Stimulated activated memory B cell treated with anti-CD40 and anti-IgM and Interleukin-4, amounts not matched to agents 10 μg/mL and 1 μg/mL and 100 μg/mL, for 72 hours (primary cell): ENCODE measurements around the gene OS9.
"Not testable (repeated sequence)": the region's sequence is repeated elsewhere in the genome, so short reads cannot be mapped to it uniquely, and the experiment has no call there.

Source experiments
- ATAC-seq: fragments of 150-1000 bp; cut with Tn5 transposase; 2 replicates; pipeline ENCODE4 v1.10.0; 2021
- H3K27ac Mint-ChIP-seq: one replicate; pipeline ENCODE4 v1.8.0; 2022; ENCODE audit warnings: mild to moderate bottlenecking, mixed read lengths
- H3K27me3 Mint-ChIP-seq: one replicate; pipeline ENCODE4 v1.8.0; 2022; ENCODE audit warnings: mixed read lengths
- H3K36me3 Mint-ChIP-seq: one replicate; pipeline ENCODE4 v1.8.0; 2022; ENCODE audit warnings: mixed read lengths
- H3K4me1 Mint-ChIP-seq: one replicate; pipeline ENCODE4 v1.8.0; 2022; ENCODE audit warnings: mixed read lengths
- H3K4me3 Mint-ChIP-seq: one replicate; pipeline ENCODE4 v1.8.0; 2022; ENCODE audit warnings: mild to moderate bottlenecking, moderate library complexity, mixed read lengths
- H3K9me3 Mint-ChIP-seq: one replicate; pipeline ENCODE4 v1.8.0; 2022; ENCODE audit warnings: mixed read lengths

The OS9 gene, protein sequence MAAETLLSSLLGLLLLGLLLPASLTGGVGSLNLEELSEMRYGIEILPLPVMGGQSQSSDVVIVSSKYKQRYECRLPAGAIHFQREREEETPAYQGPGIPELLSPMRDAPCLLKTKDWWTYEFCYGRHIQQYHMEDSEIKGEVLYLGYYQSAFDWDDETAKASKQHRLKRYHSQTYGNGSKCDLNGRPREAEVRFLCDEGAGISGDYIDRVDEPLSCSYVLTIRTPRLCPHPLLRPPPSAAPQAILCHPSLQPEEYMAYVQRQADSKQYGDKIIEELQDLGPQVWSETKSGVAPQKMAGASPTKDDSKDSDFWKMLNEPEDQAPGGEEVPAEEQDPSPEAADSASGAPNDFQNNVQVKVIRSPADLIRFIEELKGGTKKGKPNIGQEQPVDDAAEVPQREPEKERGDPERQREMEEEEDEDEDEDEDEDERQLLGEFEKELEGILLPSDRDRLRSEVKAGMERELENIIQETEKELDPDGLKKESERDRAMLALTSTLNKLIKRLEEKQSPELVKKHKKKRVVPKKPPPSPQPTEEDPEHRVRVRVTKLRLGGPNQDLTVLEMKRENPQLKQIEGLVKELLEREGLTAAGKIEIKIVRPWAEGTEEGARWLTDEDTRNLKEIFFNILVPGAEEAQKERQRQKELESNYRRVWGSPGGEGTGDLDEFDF

DNA sequence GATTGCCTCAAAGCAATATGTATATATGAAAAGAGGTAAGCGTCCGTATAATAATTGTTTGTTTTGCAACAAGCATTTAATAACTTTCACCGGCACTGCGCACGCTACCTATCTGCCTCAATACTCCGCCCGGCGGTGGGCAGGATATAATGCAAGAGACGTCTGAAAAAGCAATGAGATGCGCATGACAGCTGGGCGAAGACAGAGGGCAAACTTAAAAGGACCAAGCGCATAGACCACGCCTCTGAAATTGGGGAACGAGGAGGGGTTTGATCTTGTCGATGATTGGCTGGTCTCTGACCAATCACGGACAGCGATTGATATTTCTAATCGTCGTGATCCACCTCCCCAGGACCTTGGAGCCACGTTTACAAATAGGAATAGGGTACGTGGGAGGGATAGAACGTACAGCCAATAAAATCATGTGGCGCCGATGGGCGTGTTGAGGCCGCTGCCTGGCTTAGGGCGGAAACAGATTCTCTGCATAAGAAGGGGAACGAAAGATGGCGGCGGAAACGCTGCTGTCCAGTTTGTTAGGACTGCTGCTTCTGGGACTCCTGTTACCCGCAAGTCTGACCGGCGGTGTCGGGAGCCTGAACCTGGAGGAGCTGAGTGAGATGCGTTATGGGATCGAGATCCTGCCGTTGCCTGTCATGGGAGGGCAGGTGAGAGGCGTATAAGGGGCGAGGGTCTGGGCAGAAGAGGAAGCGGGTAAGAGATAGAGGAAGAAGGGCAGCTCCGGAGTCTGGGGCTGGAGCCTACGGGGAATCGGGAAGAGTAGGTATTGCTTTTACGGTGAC lies at the start of gene OS9:
Gene OS9, plus strand, starts transcription at position 474 of the 800 bp plus-strand sequence. Its CDS starts 30 bp downstream, at position 504.
- no peak within 1 kb of the TSS for H3K27ac Mint-ChIP-seq
- peaks cover 8% of the 10 kb centered on the region for H3K4me1 Mint-ChIP-seq
- peaks cover 33% of the 10 kb centered on the region for H3K36me3 Mint-ChIP-seq
- no peak within 1 kb of the TSS for H3K4me3 Mint-ChIP-seq
- peaks cover 3% of the 10 kb centered on the region for H3K9me3 Mint-ChIP-seq
- peaks cover 4% of the 10 kb centered on the region for H3K27me3 Mint-ChIP-seq
- peak; percentile 99 for ATAC-seq

DNA sequence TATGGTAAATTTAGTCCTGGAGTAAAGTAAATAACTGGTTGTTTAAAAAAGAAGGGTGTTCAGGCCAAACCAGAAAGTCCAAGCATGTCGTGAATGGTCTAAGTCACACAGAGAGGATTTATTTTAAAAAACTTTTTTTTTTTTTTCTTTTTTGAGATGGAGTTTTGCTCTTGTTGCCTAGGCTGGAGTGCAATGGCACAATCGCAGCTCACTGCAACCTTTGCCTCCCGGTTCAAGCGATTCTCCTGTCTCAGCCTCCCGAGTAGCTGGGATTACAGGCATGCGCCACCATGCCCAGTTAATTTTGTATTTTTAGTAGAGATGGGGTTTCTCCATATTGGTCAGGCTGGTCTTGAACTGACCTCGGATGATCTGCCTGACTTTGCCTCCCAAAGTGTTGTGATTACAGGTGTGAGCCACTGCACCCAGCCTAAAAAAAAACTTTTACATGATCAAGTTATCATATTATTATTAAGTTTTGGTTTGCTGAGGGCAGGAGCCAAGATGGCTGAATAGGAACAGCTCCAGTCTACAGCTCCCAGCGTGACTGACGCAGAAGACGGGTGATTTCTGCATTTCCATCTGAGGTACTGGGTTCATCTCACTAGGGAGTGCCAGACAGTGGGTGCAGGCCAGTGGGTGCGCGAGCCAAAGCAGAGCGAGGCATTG lies 47.8 kb upstream of the OS9 start:
- not testable (repeated sequence) for H3K36me3 Mint-ChIP-seq, H3K4me3 Mint-ChIP-seq, H3K27ac Mint-ChIP-seq, ATAC-seq, H3K4me1 Mint-ChIP-seq, H3K9me3 Mint-ChIP-seq
- peaks cover 21% of the 10 kb centered on the region for H3K27me3 Mint-ChIP-seq

DNA sequence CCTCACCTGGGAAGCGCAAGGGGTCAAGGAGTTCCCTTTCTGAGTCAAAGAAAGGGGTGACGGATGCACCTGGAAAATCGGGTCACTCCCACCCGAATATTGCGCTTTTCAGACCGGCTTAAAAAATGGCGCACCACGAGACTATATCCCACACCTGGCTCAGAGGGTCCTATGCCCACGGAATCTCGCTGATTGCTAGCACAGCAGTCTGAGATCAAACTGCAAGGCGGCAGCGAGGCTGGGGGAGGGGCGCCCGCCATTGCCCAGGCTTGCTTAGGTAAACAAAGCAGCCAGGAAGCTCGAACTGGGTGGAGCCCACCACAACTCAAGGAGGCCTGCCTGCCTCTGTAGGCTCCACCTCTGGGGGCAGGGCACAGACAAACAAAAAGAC lies 47.3 kb upstream of the OS9 start:
- H3K36me3 Mint-ChIP-seq, H3K27ac Mint-ChIP-seq, H3K4me1 Mint-ChIP-seq, H3K4me3 Mint-ChIP-seq, H3K9me3 Mint-ChIP-seq, ATAC-seq: not testable (repeated sequence)
- H3K27me3 Mint-ChIP-seq, result peaks cover 15% of the 10 kb centered on the region

DNA sequence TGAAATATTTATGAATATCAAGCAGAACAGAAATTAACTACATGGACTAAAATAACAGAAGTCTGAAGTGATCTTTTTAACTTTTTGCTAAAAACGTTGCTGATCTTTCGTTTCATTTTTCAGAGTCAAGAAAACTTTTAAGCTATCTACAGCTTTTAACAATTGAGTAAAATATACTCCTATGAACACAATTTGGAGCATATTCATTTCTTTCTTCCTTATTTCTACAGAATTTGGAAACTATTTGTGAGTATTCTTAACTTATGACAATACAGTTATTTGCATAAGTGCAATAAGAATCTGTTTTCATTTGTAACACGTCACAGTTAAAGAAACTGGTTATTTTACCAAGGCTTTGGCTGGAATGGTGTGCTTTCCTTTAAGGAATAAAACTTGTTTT lies 39.9 kb upstream of the OS9 start:
- no peak overlapping the region for H3K27ac Mint-ChIP-seq
- H3K36me3 Mint-ChIP-seq, result no peaks in the 10 kb centered on the region
- H3K9me3 Mint-ChIP-seq, result no peaks in the 10 kb centered on the region
- no peak for ATAC-seq
- H3K27me3 Mint-ChIP-seq, result peaks cover 5% of the 10 kb centered on the region
- H3K4me1 Mint-ChIP-seq, result no peaks in the 10 kb centered on the region
- H3K4me3 Mint-ChIP-seq, result no peak overlapping the region

DNA sequence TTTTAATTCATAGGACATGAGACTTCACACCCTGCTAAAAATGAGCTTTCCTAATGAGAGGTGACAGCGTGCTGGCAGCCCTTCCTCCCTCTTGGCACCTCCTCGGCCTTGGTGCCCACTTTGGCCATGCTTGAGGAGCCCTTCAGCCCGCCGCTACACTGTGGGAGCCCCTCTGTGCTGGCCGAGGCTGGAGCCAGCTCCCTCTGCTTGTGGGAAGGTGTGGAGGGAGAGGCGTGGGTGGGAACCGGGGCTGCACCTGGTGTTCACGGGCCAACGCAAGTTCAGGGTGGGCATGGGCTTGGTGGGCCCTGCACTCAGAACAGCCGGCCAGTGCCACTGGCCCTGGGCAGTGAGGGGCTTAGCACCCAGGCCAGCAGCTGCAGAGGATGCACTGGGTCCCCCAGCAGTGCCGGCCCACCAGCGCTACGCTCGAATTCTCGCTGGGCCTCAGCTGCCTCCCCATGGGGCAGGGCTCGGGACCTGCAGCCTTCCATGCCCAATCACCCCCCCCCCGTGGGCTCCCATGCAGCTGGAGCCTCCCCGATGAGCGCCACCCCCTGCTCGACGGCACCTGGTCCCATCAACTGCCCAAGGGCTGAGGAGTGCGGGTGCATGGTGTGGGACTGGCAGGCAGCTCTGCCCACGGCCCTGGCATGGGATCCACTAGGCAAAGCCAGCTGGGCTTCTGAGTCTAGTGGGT lies 38.2 kb upstream of the OS9 start:
- no peak overlapping the region for H3K27ac Mint-ChIP-seq
- peaks cover 12% of the 10 kb centered on the region for H3K27me3 Mint-ChIP-seq
- ATAC-seq, result no peak
- H3K4me3 Mint-ChIP-seq, result no peak overlapping the region
- no peaks in the 10 kb centered on the region for H3K9me3 Mint-ChIP-seq
- no peaks in the 10 kb centered on the region for H3K4me1 Mint-ChIP-seq
- H3K36me3 Mint-ChIP-seq, result no peaks in the 10 kb centered on the region

DNA sequence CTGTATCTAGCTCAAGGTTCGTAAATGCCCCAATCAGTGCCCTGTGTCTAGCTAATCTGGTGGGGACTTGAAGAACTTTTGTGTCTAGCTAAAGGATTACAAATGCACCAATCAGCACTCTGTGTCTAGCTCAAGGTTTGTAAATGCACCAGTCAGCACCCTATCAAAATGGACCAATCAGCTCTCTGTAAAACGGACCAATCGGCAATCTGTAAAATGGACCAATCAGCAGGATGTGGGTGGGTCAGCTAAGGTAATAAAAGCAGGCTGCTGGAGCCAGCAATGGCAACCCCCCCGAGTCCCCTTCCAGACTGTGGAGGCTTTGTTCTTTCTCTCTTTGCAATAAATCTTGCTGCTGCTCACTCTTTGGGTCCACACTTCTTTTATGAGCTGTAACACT lies 37.5 kb upstream of the OS9 start:
- H3K36me3 Mint-ChIP-seq, H3K9me3 Mint-ChIP-seq, H3K27ac Mint-ChIP-seq, H3K4me3 Mint-ChIP-seq, ATAC-seq, H3K4me1 Mint-ChIP-seq: not testable (repeated sequence)
- peaks cover 12% of the 10 kb centered on the region for H3K27me3 Mint-ChIP-seq

DNA sequence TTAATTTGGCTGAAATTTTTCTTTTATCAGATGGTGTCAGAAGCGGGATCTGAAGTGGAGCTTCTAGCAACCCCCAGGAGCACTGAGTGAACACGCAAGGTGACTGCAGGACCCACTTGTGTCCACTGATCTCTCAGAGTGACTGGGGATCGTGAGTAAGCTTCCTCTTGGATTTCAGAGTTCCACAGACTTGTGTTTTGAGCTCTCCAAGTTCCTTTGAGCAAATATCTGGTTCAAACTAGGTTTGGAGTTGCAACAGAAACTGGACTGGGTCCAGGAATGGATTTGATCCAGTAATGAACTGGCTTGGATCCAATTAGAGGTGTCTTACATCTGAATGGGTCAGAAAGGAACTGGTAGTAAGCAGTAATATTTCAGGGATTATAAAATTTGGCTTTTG lies 36.2 kb upstream of the OS9 start:
- no peak for ATAC-seq
- Mint-ChIP-seq H3K27me3 (peaks cover 12% of the 10 kb centered on the region), H3K4me1 (no peaks in the 10 kb centered on the region), H3K9me3 (no peaks in the 10 kb centered on the region), H3K36me3 (no peaks in the 10 kb centered on the region), H3K4me3 (no peak overlapping the region), H3K27ac (no peak overlapping the region)

DNA sequence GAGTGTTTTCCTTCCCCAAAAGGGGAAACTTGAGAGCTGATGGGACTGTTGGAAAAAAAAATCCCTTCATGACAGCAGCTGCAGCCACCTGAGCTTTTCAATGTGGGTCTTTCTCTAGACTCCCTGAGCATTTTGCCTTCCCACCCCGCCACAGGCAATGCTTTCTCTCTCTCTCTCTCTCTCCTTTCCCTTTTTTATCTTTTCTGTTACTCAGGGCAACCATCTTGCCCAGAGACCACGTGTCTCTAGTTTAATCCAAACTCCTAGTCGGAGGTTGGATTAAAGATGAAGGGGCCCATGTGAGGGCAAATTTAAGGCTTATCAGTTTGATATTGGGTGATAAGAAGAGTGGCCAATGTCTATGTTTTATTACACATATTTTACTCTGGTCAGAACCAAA lies 35.0 kb upstream of the OS9 start:
- Mint-ChIP-seq H3K36me3 (no peaks in the 10 kb centered on the region), H3K9me3 (no peaks in the 10 kb centered on the region)

DNA sequence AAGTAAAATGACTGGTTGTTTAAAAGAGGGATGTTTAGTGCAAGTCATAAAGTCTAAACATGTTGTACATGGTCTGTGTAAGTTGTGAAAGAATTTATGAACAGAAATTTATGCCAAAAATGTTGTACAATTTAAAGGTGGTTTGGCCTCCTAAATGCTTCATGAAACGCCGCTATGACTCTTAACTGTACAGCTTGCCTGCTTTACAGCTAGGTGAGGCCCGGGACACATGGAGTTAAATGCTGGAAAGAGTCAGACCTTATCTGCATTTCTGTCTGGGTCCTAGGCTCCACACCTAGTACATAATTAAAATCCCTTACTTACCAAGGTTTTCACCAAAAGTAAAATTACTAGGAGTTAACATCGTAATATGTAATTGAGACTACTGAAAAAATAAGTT lies 32.6 kb upstream of the OS9 start:
- Mint-ChIP-seq H3K4me1 (no peaks in the 10 kb centered on the region), H3K27me3 (peaks cover 12% of the 10 kb centered on the region), H3K4me3 (no peak overlapping the region), H3K36me3 (no peaks in the 10 kb centered on the region), H3K27ac (no peak overlapping the region), H3K9me3 (no peaks in the 10 kb centered on the region)
- ATAC-seq, result no peak

More for the DNA sequence above, 35.0 kb upstream of the OS9 start:
- ATAC-seq, result no peak
- H3K4me1 Mint-ChIP-seq, result no peaks in the 10 kb centered on the region
- H3K4me3 Mint-ChIP-seq, result no peak overlapping the region
- peaks cover 12% of the 10 kb centered on the region for H3K27me3 Mint-ChIP-seq
- no peak overlapping the region for H3K27ac Mint-ChIP-seq

DNA sequence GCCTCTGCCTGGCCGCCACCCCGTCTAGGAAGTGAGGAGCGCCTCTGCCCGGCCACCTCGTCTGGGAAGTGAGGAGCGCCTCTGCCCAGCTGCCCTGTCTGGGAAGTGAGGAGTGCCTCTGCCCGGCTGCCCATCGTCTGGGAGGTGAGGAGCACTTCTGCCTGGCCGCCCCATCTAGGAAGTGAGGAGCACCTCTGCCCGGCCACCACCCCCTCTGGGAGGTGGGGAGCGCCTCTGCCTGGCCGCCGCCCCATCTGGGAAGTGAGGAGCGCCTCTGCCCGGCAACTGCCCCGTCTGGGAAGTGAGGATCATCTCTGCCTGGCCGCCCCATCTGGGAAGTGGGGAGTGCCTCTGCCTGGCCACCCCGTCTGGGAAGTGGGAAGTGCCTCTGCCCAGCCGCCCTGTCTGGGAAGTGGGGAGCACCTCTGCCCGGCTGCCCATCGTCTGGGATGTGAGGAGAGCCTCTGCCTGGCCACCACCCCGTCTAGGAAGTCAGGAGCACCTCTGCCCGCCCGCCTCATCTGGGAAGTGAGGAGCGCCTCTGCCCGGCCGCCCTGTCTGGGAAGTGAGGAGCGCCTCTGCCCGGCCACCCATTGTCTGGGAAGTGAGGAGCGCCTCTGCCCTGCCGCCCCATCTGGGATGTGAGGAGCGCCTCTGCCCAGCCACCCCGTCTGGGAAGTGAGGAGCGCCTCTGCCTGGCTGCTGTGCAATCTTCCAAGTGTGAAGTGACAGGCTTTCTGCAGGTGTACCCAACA lies 28.7 kb upstream of the OS9 start:
- not testable (repeated sequence) for H3K27ac Mint-ChIP-seq, H3K9me3 Mint-ChIP-seq, ATAC-seq, H3K36me3 Mint-ChIP-seq, H3K27me3 Mint-ChIP-seq, H3K4me1 Mint-ChIP-seq, H3K4me3 Mint-ChIP-seq

DNA sequence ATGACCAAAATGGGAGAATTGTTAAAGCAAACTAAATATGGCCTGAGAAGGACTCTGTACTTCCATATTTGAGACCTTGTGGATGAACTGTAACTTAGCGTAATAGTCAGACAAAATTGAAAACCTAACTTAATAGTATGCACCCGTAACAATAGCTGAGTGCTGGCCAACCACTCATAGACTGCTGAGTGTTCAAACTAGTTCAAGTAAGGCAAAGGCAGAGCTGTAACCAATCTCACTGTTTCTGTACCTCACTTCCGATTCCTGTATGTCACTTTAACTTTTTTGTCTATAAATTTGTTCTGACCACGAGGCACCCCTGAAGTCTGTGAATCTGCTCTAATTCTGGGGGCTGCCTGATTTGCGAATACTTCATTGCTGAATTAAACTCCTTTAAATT lies 27.0 kb upstream of the OS9 start:
- no peak for ATAC-seq
- H3K4me1 Mint-ChIP-seq, result no peaks in the 10 kb centered on the region
- no peaks in the 10 kb centered on the region for H3K27me3 Mint-ChIP-seq
- no peak overlapping the region for H3K27ac Mint-ChIP-seq
- no peaks in the 10 kb centered on the region for H3K36me3 Mint-ChIP-seq
- H3K9me3 Mint-ChIP-seq, result no peaks in the 10 kb centered on the region
- H3K4me3 Mint-ChIP-seq, result no peak overlapping the region

DNA sequence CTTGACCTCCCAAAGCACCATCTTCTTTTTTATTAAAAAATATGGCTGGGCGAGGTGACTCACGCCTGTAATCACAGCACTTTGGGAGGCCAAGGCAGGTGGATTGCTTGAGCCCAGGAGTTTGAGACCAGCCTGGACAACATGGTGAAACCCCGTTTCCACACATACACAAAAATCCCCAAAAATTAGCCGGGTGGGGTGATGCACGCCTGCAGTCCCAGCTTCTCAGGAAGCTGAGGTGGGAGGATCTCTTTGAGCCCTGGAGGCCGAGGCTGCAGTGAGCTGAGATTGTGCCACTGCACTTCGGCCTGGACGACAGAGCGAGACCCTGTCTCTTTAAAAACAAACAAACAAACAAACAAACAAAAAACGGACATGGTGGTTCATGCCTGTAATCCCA lies 24.2 kb upstream of the OS9 start:
- ATAC-seq, H3K9me3 Mint-ChIP-seq, H3K27me3 Mint-ChIP-seq, H3K4me1 Mint-ChIP-seq, H3K36me3 Mint-ChIP-seq, H3K4me3 Mint-ChIP-seq, H3K27ac Mint-ChIP-seq: not testable (repeated sequence)

DNA sequence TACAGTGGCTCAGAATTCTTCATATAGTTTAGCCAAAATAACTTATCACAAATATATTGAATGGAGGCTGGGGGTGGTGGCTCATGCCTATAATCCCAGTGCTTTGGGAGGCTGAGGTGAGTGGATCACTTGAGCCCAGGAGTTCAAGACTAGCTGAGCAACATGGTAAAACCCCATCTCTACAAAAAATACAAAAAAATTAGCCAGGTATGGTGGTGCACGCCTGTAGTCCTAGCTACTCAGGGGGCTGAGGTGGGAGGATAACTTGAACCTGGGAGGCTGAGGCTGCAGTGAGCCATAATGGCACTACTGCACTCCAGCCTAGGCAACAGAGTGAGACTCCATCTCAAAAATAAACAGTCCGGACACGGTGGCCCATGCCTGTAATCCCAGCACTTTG lies 22.1 kb upstream of the OS9 start:
- not testable (repeated sequence) for H3K36me3 Mint-ChIP-seq, H3K27me3 Mint-ChIP-seq, H3K9me3 Mint-ChIP-seq, H3K27ac Mint-ChIP-seq, H3K4me3 Mint-ChIP-seq, H3K4me1 Mint-ChIP-seq, ATAC-seq

DNA sequence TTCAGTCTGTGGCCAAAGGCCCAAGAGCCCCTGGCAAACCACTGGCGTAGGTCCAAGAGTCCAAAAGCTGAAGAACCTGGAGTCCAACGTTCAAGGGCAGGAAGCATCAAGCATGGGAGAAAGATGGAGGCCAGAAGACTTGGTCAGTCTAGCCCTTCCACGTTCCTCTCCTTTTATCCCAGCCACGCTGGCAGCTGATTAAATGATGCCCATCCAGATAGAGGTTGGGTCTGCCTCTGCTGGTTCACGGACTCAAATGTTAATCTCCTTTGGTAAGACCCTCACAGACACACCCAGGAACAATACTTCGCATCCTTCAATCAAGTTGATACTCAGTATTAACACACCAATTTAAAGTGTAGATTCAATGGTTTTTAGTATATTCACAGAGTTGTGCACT lies 21.1 kb upstream of the OS9 start:
- H3K9me3 Mint-ChIP-seq, result no peaks in the 10 kb centered on the region
- H3K27me3 Mint-ChIP-seq, result no peaks in the 10 kb centered on the region
- H3K4me3 Mint-ChIP-seq, result no peak overlapping the region
- H3K27ac Mint-ChIP-seq, result no peak overlapping the region
- no peaks in the 10 kb centered on the region for H3K4me1 Mint-ChIP-seq
- H3K36me3 Mint-ChIP-seq, result no peaks in the 10 kb centered on the region
- ATAC-seq, result no peak
